IMR-90 (cell line): ENCODE measurements around the gene SERPINA3. TPM values are rescaled to one million over a fixed set of nuclear protein-coding genes. Genes with fewer than 3 reads are reported as not detected.

Experiments used
- ATAC-seq: fragments of 200-7000 bp; cut with Tn5 transposase; 2 replicates; pipeline ENCODE4 v1.9.1; 2020; ENCODE audit warnings: low read depth, mild to moderate bottlenecking, moderate library complexity
- BruUV-seq: library from RNA; stranded (reverse); fragments of 400-500 nt; replicated peaks from 2 replicates; lab custom pipeline; 2021; lab: Mats Ljungman, UMichigan
- CTCF ChIA-PET: fragments of 300-600 bp; formaldehyde crosslinking; extraction: SDS; loops from one replicate; lab custom pipeline; 2021; ENCODE audit warnings: antibody characterized with exemption; lab: Yijun Ruan, JAX
- POLR2A ChIA-PET: fragments of 300-600 bp; sonication (Branson Sonifier 250); formaldehyde crosslinking; loops from one replicate; lab custom pipeline; 2022; ENCODE audit warnings: antibody characterized with exemption; ENCODE audit not compliant: unreplicated experiment; lab: Charles Lee
- DNase-seq: peaks from one replicate; pipeline ENCODE4 v3.0.0; 2013
- H2AFZ ChIP-seq: replicated peaks from 2 replicates; pipeline ENCODE3; 2013; ENCODE audit warnings: low read length, mild to moderate bottlenecking; ENCODE audit not compliant: poor library complexity
- H2AK5ac ChIP-seq: 2 replicates; pipeline ENCODE4 v1.6.1; 2013; ENCODE audit warnings: low read depth, low read length, inconsistent platforms
- H2AK9ac ChIP-seq: replicated peaks from 2 replicates; pipeline ENCODE3; 2013; ENCODE audit warnings: mild to moderate bottlenecking, low read depth, low read length, moderate library complexity; ENCODE audit not compliant: poor library complexity
- H2BK120ac ChIP-seq: 2 replicates; pipeline ENCODE4 v1.6.1; 2013; ENCODE audit warnings: low read depth, low read length, inconsistent platforms
- H2BK15ac ChIP-seq: 3 replicates; pipeline ENCODE4 v1.6.1; 2013; ENCODE audit warnings: low read depth, low read length, inconsistent platforms
- H2BK20ac ChIP-seq: 2 replicates; pipeline ENCODE4 v1.6.1; 2013; ENCODE audit warnings: low read depth, mild to moderate bottlenecking, inconsistent platforms, low read length, moderate library complexity
- H2BK5ac ChIP-seq: 2 replicates; pipeline ENCODE4 v1.6.1; 2013; ENCODE audit warnings: mild to moderate bottlenecking, low read depth, low read length, inconsistent platforms; ENCODE audit not compliant: poor library complexity, severe bottlenecking
- H3K14ac ChIP-seq: replicated peaks from 2 replicates; pipeline ENCODE4 v1.6.1; 2013; ENCODE audit warnings: low read depth, low read length, inconsistent platforms
- H3K18ac ChIP-seq: 2 replicates; pipeline ENCODE4 v1.6.1; 2013; ENCODE audit warnings: low read depth, low read length, control low read depth
- H3K23ac ChIP-seq: 2 replicates; pipeline ENCODE4 v1.6.1; 2013; ENCODE audit warnings: low read depth, low read length, inconsistent platforms
- H3K27ac ChIP-seq: 2 replicates; pipeline ENCODE4 v1.5.1; 2013; ENCODE audit warnings: mild to moderate bottlenecking, control low read depth, low read length; ENCODE audit not compliant: insufficient read depth
- H3K27me3 ChIP-seq: 2 replicates; pipeline ENCODE4 v1.6.1; 2013; ENCODE audit warnings: low read length; ENCODE audit not compliant: control insufficient read depth, insufficient read depth
- H3K36me3 ChIP-seq: 2 replicates; pipeline ENCODE4 v1.6.1; 2013; ENCODE audit warnings: low read length, mixed read lengths; ENCODE audit not compliant: control insufficient read depth, insufficient read depth
- H3K4ac ChIP-seq: 2 replicates; pipeline ENCODE4 v1.6.1; 2013; ENCODE audit warnings: low read depth, low read length, inconsistent platforms
- H3K4me1 ChIP-seq: 2 replicates; pipeline ENCODE4 v1.6.1; 2013; ENCODE audit warnings: low read length, mixed read lengths; ENCODE audit not compliant: control insufficient read depth, insufficient read depth
- H3K4me2 ChIP-seq: 2 replicates; pipeline ENCODE4 v1.6.1; 2013; ENCODE audit warnings: low read depth, mild to moderate bottlenecking, control low read depth, low read length, moderate library complexity
- H3K4me3 ChIP-seq: 2 replicates; pipeline ENCODE4 v1.5.1; 2013; ENCODE audit warnings: low read depth, mild to moderate bottlenecking, control low read depth, low read length, moderate library complexity; ENCODE audit not compliant: insufficient read depth
- H3K56ac ChIP-seq: 2 replicates; pipeline ENCODE4 v1.6.1; 2013; ENCODE audit warnings: low read length, inconsistent platforms; ENCODE audit not compliant: insufficient read depth; ENCODE audit errors: extremely low read depth
- H3K79me1 ChIP-seq, 2 experiments: 2 replicates each; pipeline ENCODE4 v1.6.1; 2013; ENCODE audit warnings: low read length in 2 of 2, inconsistent platforms in 1 of 2, low read depth in 1 of 2
- H3K9ac ChIP-seq: 2 replicates; pipeline ENCODE4 v1.6.1; 2013; ENCODE audit warnings: low read depth, low read length, control low read depth
- H3K9me1 ChIP-seq: 2 replicates; pipeline ENCODE4 v1.6.1; 2013; ENCODE audit warnings: low read length, inconsistent platforms; ENCODE audit not compliant: insufficient read depth
- H3K9me3 ChIP-seq: 2 replicates; pipeline ENCODE4 v1.6.1; 2013; ENCODE audit warnings: low read length; ENCODE audit not compliant: control insufficient read depth, insufficient read depth
- H4K20me1 ChIP-seq: 2 replicates; pipeline ENCODE4 v1.6.1; 2013; ENCODE audit warnings: low read length, inconsistent platforms; ENCODE audit not compliant: insufficient read depth
- H4K5ac ChIP-seq: 2 replicates; pipeline ENCODE4 v1.6.1; 2013; ENCODE audit warnings: mild to moderate bottlenecking, low read depth, low read length, control low read depth
- H4K8ac ChIP-seq, 2 experiments: 2 replicates each; pipeline ENCODE4 v1.6.1; 2013; ENCODE audit warnings: low read depth in 2 of 2, low read length in 2 of 2, control low read depth in 1 of 2, inconsistent platforms in 1 of 2
- H4K91ac ChIP-seq: 2 replicates; pipeline ENCODE4 v1.6.1; 2013; ENCODE audit warnings: low read depth, low read length, inconsistent platforms; ENCODE audit not compliant: insufficient read depth
- CEBPB ChIP-seq: IDR thresholded peaks from 2 replicates; pipeline ENCODE4 v1.6.1; 2012; ENCODE audit warnings: low read depth, low read length, improper control_type of control experiment
- MAFK ChIP-seq: IDR thresholded peaks from 2 replicates; pipeline ENCODE4 v1.6.1; 2012; ENCODE audit warnings: low read depth, low read length, improper control_type of control experiment
- NFE2L2 ChIP-seq: fragments of 150-350 bp; IDR thresholded peaks from 2 replicates; pipeline ENCODE4 v1.6.1; 2016; ENCODE audit warnings: low read depth, mild to moderate bottlenecking, low read length
- RCOR1 ChIP-seq: IDR thresholded peaks from 2 replicates; pipeline ENCODE4 v1.6.1; 2012; ENCODE audit warnings: mild to moderate bottlenecking, low read length, improper control_type of control experiment; ENCODE audit not compliant: insufficient replicate concordance
- SMC3 ChIP-seq: fragments of 150-350 bp; IDR thresholded peaks from 2 replicates; pipeline ENCODE4 v1.6.1; 2016; ENCODE audit warnings: low read depth, mild to moderate bottlenecking, antibody characterized with exemption, low read length, moderate library complexity
- WGBS, 2 experiments: methylation state at CpG; one replicate each; pipeline versions ENCODE4 v1.1.5 to v1.1.7; 2013; ENCODE audit warnings: missing lambda C conversion rate in 2 of 2; ENCODE audit not compliant: insufficient read length in 1 of 2; ENCODE audit errors: extremely low coverage in 2 of 2; 5-methylcytosine and 5-hydroxymethylcytosine counted together
- dilution Hi-C: fragments of 300-500 bp; cut with HindIII; formaldehyde crosslinking; loops from one replicate; pipeline ENCODE4 v1.14.3; 2018; ENCODE audit warnings: low sequenced_read_pairs; ENCODE audit not compliant: unreplicated experiment
- in situ Hi-C: fragments of 300-500 bp; cut with MboI; formaldehyde crosslinking; loops from 3 replicates; pipeline ENCODE4 v1.14.3; 2019; ENCODE audit warnings: low sequenced_read_pairs, inconsistent platforms, mixed read lengths
- intact Hi-C: fragments of 100-400 bp; cut with micrococcal nuclease; formaldehyde crosslinking; loops from 2 replicates; pipeline ENCODE4 v1.10.0; 2022
- polyA plus RNA-seq, 3 experiments: library from polyadenylated mRNA; depleted of rRNA; stranded (reverse); fragments of >200 nt; gene quantifications; 2 replicates each; pipeline ENCODE4 v1.2.3, GENCODE V29; 2012; ENCODE audit warnings: low replicate concordance in 1 of 3
- total RNA-seq: library from RNA; depleted of rRNA; stranded (reverse); fragments of >200 nt; gene quantifications from 2 replicates; pipeline ENCODE4 v1.2.3, GENCODE V29; 2012

SERPINA3 gene
- total and polyA plus RNA-seq, 2 of the 4 experiments (the other 2 are of a cell fraction) = 0.36 to 0.48 TPM

DNA sequence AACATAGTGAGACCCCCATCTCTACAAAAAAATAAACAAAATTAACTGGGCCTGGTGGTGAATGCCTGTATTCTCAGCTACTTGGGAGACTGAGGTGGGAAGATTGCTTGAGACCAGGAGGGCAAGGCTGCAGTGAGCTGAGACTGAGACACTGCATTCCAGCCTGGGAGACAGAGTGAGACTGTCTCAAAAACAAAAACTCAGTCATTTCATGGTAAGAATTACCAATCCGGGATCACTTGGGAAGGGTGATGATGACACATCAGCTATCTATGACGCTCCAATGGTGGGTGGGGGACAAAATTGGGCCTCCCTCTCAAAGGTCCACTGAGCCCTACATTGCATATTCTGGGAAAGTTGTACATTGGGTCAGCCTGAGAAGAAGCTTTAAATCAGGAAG is 47.7 kb downstream of the SERPINA3 start:
- ATAC-seq (no peak), DNase-seq (no peak)
- Histone ChIP-seq H3K4me1 (peaks cover under 1% of the 10 kb centered on the region; the same call in 1 of the 2 replicates), H3K56ac (no peak overlapping the region), H2AK5ac (no peak overlapping the region), H3K9me1 (no peaks in the 10 kb centered on the region), H3K27me3 (no peaks in the 10 kb centered on the region), H4K91ac (no peak overlapping the region), H2BK5ac (no peak overlapping the region), H3K4me2 (no peak overlapping the region), H2AFZ (no peak overlapping the region), H3K9ac (no peak overlapping the region), H2AK9ac (no peak overlapping the region), H3K14ac (no peak overlapping the region), H3K18ac (no peak overlapping the region), H2BK15ac (no peak overlapping the region), H4K8ac (no peak overlapping the region), H3K9me3 (no peaks in the 10 kb centered on the region), H2BK120ac (no peak overlapping the region), H3K36me3 (no peaks in the 10 kb centered on the region), H3K27ac (no peak overlapping the region), H3K4me3 (no peak overlapping the region), H3K4ac (no peak overlapping the region), H4K20me1 (no peaks in the 10 kb centered on the region), H3K79me1 (no peaks in the 10 kb centered on the region), H3K23ac (no peak overlapping the region), H4K5ac (no peak overlapping the region), H2BK20ac (no peak overlapping the region)
- CTCF ChIA-PET = no interaction called here
- intact Hi-C loops = no loop called here
- in situ Hi-C loops = no loop called here
- WGBS, 2 experiments = no CpG with 5 or more reads among the region's 2 CpGs
- BruUV-seq = no TSS peak
- no peak for TF ChIP-seq RCOR1
- no peak for TF ChIP-seq SMC3
- no peak for TF ChIP-seq CEBPB
- TF ChIP-seq NFE2L2 = no peak
- no peak for TF ChIP-seq MAFK
- dilution Hi-C loops = no loop called here
- POLR2A ChIA-PET = no interaction called here
